Endothelial cell of hepatic sinusoid (primary cell): ENCODE results near the gene GCM1.
"Not testable (repeated sequence)": the region's sequence is repeated elsewhere in the genome, so short reads cannot be mapped to it uniquely, and the experiment has no call there.

Experiments
- in situ Hi-C: cut with HindIII; loops from 2 replicates; pipeline ENCODE4 v1.10.0; 2017; ENCODE audit warnings: low sequenced_read_pairs

The GCM1 gene

GRCh38 chr6:53148684-53149083 lies at the start of gene GCM1:
Gene GCM1 (minus strand): TSS chr6:53148841. CDS start chr6:53145632, 3,209 bp downstream.
- in situ Hi-C loops: no loop called here

GRCh38 chr6:53197553-53197952 lies 48.9 kb upstream of the GCM1 start:
- in situ Hi-C loops: no loop called here

GRCh38 chr6:53195048-53195447 lies 46.4 kb upstream of the GCM1 start:
- in situ Hi-C loops: no loop called here

- in situ Hi-C loops: no loop called here
Observed at GRCh38 chr6:53192682-53193188, 44.1 kb upstream of the GCM1 start.

- in situ Hi-C loops: no loop called here
Observed at GRCh38 chr6:53189554-53189953, 40.9 kb upstream of the GCM1 start.

GRCh38 chr6:53188833-53189232 lies 40.2 kb upstream of the GCM1 start:
- in situ Hi-C loops: no loop called here

- in situ Hi-C loops: no loop called here
Observed at GRCh38 chr6:53180678-53181077, 32.0 kb upstream of the GCM1 start.

GRCh38 chr6:53179961-53180651 lies 31.5 kb upstream of the GCM1 start:
- in situ Hi-C loops: no loop called here

GRCh38 chr6:53178837-53179432 lies 30.3 kb upstream of the GCM1 start:
- in situ Hi-C loops: no loop called here

- in situ Hi-C loops: no loop called here
Observed at GRCh38 chr6:53175027-53175426, 26.4 kb upstream of the GCM1 start.

GRCh38 chr6:53172468-53172803 lies 23.8 kb upstream of the GCM1 start:
- in situ Hi-C loops: no loop called here

- in situ Hi-C loops: no loop called here
Observed at GRCh38 chr6:53171605-53172467, 23.2 kb upstream of the GCM1 start.

- in situ Hi-C loops: loop anchor here (5.0 kb wide), 1 partner anchor 114 kb away; no protein-coding TSS in a partner anchor
Observed at GRCh38 chr6:53168516-53169267, 20.1 kb upstream of the GCM1 start.

- in situ Hi-C loops: loop anchor here (5.0 kb wide), 1 partner anchor 117 kb away; no protein-coding TSS in a partner anchor
Observed at GRCh38 chr6:53165293-53165692, 16.7 kb upstream of the GCM1 start.

- in situ Hi-C loops: no loop called here
Observed at GRCh38 chr6:53162606-53163005, 14.0 kb upstream of the GCM1 start.

- in situ Hi-C loops: no loop called here
Observed at GRCh38 chr6:53161481-53162009, 12.9 kb upstream of the GCM1 start.

- in situ Hi-C loops: no loop called here
Observed at GRCh38 chr6:53159558-53159957, 10.9 kb upstream of the GCM1 start.

- in situ Hi-C loops: not testable (repeated sequence)
Observed at GRCh38 chr6:53158076-53158475, 9.4 kb upstream of the GCM1 start.

- in situ Hi-C loops: not testable (repeated sequence)
Observed at GRCh38 chr6:53155279-53155678, 6.6 kb upstream of the GCM1 start.

GRCh38 chr6:53154794-53155193 lies 6.2 kb upstream of the GCM1 start:
- in situ Hi-C loops: no loop called here

GRCh38 chr6:53154071-53154470 lies 5.4 kb upstream of the GCM1 start:
- in situ Hi-C loops: no loop called here
